HG03378 (cell line): Measurements from ENCODE around the gene GABBR2.
"Not testable (repeated sequence)": the region's sequence is repeated elsewhere in the genome, so short reads cannot be mapped to it uniquely, and the experiment has no call there.

Experiments
- ATAC-seq: cut with Tn5 transposase; IDR thresholded peaks from one replicate; pipeline ENCODE4 v1.9.1; 2021; ENCODE audit warnings: mild to moderate bottlenecking, moderate library complexity; ENCODE audit not compliant: unreplicated experiment

GABBR2 gene

GRCh38 chr9:98283143-98283542, 425.6 kb downstream of the GABBR2 start:
- not testable (repeated sequence) for ATAC-seq

DNA sequence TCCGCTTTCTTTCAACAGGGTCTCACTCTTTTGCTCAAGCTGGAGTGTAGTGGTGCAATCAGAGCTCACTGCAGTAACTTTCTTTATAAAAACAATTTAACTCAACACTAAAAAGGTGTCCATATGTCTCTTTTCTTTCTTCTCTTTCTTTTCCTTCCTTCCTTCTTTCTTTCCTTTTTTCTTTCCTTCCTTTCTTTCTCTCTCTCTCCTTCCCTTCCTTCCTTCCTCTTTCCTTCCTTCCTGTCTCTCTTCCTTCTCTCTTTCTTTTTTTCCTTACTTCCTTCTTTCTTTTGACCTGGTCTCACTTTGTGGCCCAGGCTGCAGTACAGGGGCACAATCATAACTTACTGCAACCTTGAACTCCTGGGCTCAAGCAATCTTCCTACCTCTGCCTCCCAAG, 427.5 kb downstream of the GABBR2 start:
- no peak for ATAC-seq

GRCh38 chr9:98280574-98280973, 428.2 kb downstream of the GABBR2 start:
- ATAC-seq = no peak

GRCh38 chr9:98280162-98280561, 428.6 kb downstream of the GABBR2 start:
- no peak for ATAC-seq

- ATAC-seq = no peak
These were observed 431.7 kb downstream of the GABBR2 start for GRCh38 chr9:98276907-98277469.

GRCh38 chr9:98275159-98275558, 433.6 kb downstream of the GABBR2 start:
- ATAC-seq = no peak

- ATAC-seq = no peak
These were observed 436.7 kb downstream of the GABBR2 start for GRCh38 chr9:98272083-98272482.

DNA sequence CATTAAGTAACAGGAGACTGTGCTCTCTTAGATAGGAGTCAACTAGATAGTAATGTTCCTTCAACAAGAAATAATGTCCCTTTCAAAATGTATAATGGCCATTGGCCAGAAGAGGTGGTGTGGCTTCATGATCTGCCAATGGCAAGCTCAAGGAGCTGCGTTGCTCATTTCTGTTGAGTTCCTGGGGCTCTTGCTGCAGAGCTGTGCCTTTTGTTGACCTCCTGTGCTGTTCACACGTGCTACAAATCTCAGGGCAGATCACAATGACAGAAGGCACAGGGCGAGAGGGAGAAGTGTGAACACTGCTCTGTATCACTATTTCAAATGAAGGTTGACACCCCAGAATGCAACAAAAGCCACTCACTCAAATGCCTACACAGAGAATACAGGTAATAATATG, 437.3 kb downstream of the GABBR2 start:
- ATAC-seq = no peak

- not testable (repeated sequence) for ATAC-seq
These were observed 438.5 kb downstream of the GABBR2 start for GRCh38 chr9:98270284-98270683.

- ATAC-seq = not testable (repeated sequence)
These were observed 439.1 kb downstream of the GABBR2 start for GRCh38 chr9:98269652-98270051.

DNA sequence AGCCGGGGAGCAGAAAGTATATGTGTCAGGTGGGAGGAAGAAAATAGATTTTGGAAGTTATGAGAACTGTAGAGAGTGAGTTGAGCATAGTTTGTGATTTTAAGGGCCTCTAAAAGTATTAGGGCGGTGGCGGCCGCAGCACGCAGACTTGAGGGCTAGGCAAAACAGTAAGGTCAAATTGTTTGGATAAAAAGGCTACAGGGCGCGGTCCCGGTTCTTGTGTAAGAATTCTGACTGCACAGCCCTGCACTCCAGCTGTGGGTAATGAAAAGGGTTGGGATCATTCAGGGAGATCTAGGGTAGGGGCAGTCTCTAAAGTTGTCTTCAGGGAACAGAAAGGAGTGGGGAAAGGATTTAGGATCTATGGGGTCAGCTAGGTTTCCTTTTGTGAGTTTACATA, 441.2 kb downstream of the GABBR2 start:
- ATAC-seq = not testable (repeated sequence)

- no peak for ATAC-seq
These were observed 444.2 kb downstream of the GABBR2 start for GRCh38 chr9:98264516-98264915.

DNA sequence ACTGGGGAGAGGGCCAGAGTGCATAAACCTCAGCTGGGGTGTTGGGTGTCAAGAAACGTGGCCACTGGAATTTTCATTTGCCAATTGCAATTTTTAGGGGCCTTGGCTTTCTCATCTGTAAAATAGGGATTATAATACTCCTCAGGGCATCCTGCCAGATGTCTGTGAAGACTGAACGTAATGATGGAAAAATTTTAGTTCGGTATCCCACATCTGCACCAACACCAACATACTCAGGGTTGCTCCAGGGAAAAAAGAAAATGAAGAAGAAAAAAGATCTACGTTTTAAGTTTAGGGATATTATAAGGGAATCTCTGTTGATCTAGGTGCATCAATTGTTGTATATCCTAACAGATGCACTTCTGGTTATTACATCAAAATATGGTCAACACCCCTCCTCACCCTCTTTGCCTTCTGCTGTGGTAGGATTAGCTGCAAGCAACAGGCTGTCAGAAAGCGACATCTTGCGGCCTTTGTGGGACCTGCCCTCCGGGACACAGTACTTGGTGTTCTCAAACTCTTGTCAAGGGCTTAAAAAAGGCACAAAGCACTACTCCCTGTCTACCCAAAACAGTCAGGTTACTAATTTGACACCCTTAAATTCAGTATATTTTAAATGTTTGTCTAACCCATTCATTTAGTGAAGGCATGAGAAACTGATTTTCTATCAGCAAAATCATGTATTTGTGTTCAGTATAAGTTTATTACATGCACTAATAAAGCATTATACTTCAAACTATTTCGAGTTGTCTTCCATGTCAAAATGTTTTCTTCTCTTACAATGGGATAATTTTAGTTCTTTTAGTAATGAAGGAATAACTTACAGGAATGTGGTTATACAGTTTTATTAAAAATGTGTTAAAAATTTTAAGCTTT, 445.0 kb downstream of the GABBR2 start:
- ATAC-seq = no peak

GRCh38 chr9:98263080-98263479, 445.7 kb downstream of the GABBR2 start:
- ATAC-seq = no peak

DNA sequence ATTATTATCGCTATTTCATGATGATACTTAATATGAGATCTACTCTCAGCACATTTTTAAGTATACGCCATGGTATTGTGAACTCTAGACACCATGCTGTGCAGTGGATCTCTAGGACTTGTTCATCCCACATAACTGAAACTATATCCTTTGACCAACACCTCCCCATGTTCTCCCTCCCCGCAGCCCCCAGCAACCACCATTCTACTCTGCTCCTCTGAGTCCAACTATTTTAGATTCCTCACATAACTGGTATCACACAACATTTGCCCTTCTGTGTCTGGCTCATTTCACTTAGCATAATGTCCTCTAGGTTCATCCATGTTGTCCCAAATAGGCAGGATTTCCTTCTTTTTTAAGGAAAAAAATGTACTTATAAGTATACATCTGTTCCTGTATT, 446.7 kb downstream of the GABBR2 start:
- ATAC-seq = no peak

- no peak for ATAC-seq
These were observed 448.1 kb downstream of the GABBR2 start for GRCh38 chr9:98260635-98261034.

GRCh38 chr9:98259791-98260190, 448.9 kb downstream of the GABBR2 start:
- ATAC-seq = no peak

- ATAC-seq = no peak
These were observed 452.0 kb downstream of the GABBR2 start for GRCh38 chr9:98256756-98257155.

DNA sequence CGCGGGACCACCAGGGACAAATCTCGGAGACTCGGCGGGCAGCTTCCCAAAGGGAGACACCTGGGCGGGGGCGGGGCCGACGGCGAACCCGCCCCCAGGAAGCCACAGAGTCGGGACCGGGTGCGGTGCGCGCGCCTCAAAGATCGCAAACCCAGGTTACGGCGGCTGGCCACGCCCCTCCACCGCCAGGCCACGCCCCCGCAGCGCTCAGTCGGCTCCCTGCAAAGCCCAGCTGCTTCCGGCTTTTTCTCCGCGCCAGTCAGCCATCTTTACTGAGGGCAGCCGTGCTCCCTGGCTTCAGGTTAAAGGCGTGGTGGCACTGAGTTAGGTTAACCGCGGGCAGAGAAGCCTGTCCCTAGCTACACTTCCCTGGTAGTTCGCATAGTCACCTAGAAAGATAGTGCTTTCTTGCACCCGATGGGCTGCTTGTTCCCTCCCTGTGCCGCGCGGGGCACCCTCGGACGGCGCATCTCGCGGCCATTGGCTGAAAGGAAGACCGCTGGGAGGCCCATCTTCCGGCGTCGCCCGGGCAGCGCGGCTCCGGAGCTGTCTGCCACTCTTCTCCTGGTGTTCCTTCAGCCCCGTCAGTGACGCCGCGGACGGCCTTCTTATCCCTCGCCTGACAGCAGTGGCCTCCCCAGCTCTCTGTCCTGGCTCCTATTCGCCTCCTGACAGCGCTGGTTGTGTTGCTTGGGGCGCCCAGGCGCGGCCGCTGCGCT, 453.0 kb downstream of the GABBR2 start, which contains the start of gene TBC1D2:
Gene TBC1D2, minus strand, starts transcription at position 72 of the 719 bp plus-strand sequence. CDS start 108 bp downstream, outside the sequence.
- peak; percentile 75 for ATAC-seq

DNA sequence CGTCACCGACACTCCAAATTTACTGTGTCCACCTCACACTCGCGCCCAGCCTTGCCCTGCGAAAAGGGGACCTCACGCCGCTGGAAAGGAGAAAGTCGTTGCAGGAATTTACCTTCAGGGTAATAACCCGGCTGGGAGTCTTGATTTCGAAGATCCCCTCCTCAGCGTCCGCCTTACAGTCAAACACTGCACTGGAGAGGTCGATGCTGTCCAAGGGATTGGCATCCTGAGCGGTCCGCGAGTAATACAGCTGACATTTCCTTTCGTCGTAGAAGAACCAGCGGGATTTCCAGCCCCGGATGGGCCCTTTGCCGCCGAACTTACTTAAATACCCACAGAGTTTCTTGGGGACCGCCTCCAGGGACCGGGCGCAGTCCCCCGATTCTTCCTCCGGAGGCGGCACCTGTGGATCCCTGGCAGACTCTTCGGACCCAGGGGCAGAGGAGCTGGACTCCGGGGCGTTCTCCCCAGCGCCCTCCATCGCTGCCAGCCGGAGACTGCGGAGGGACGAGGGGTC, 453.6 kb downstream of the GABBR2 start:
- ATAC-seq = peak; percentile 20
